PC-9 (cell line): ENCODE results near the gene GPATCH2.

Source experiments
- CTCF ChIP-seq: fragments of 200-600 bp; sonication (generic); conservative IDR thresholded peaks from 2 replicates; pipeline ENCODE4 v1.6.1; 2017; ENCODE audit warnings: mixed run types, antibody characterized with exemption, mild to moderate bottlenecking, moderate library complexity
- EZH2 ChIP-seq: fragments of 200-600 bp; sonication (generic); IDR thresholded peaks from 2 replicates; pipeline ENCODE4 v1.8.0; 2017; ENCODE audit warnings: antibody characterized with exemption, low read depth

- TF ChIP-seq CTCF (no peak), EZH2 (no peak)
These were observed 10.1 kb downstream of the GPATCH2 start for GRCh38 chr1:217620814-217621213.
